ENCODE results near the gene CELF3.
"Not testable (repeated sequence)": the region's sequence is repeated elsewhere in the genome, so short reads cannot be mapped to it uniquely, and the experiment has no call there.

Gene CELF3
- 0 to 0.24 (median 0) reads per million in 18 experiments for total RNA-seq

- DNase-seq = no peak
These were observed at the start of gene CELF3 for GRCh38 chr1:151716771-151717631. CELF3 (minus strand) TSS chr1:151716803; CDS start chr1:151716020, 783 bp downstream.

- no peak for DNase-seq
These were observed 47.4 kb upstream of the CELF3 start for GRCh38 chr1:151763990-151764389.

DNA sequence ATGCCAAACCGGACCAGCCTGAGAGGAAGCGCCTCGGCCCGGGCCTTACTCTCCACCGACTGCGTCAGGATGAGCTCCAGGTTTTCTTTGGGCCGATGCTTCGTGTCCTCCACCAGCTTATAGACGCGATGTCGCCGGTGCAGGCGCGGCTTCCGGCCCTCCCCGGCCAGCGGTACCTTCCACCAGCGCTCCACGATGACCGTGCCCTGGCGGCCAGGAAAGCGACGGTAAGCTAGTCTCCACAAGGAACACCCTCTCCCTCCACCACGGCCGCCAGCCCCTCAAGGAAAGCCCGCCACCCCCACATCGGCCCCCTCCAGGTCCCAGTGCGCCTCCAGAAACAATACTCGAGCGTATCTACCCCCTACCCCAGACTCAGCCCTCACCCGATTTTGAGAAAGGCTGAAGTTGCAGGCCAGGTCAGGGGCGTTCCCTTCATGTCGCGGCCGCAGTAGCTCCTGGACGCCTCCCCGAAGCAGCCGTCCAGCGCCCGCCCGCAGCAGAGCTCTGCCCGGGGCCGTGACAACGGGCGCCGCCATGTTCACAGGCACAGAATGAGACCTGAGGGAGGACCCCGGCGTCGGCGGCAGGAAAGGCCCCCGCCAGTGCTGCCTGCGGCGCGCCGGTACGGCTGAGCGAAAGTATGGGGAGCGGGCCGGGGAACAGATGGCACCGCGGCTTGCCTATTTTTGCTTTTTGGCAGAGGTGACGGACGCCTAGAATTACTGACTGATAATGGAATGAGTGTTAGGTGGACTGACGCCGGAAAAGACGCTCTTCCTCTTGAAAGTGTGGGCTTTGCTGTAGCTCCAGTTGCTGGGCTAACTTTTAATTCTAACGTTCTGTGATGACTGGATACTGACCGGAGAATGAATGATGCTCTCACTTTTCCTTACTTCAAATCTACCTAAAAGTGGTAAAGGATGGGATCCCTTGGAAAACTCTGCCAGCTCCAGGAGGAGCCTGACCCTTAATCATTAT is 46.6 kb upstream of the CELF3 start, which contains the start of gene MRPL9:
Gene MRPL9 (minus strand): TSS at position 556 of the 981 bp plus-strand sequence. CDS start 17 bp downstream, at position 539.
- DNase-seq = peak; percentile 68 to 79

DNA sequence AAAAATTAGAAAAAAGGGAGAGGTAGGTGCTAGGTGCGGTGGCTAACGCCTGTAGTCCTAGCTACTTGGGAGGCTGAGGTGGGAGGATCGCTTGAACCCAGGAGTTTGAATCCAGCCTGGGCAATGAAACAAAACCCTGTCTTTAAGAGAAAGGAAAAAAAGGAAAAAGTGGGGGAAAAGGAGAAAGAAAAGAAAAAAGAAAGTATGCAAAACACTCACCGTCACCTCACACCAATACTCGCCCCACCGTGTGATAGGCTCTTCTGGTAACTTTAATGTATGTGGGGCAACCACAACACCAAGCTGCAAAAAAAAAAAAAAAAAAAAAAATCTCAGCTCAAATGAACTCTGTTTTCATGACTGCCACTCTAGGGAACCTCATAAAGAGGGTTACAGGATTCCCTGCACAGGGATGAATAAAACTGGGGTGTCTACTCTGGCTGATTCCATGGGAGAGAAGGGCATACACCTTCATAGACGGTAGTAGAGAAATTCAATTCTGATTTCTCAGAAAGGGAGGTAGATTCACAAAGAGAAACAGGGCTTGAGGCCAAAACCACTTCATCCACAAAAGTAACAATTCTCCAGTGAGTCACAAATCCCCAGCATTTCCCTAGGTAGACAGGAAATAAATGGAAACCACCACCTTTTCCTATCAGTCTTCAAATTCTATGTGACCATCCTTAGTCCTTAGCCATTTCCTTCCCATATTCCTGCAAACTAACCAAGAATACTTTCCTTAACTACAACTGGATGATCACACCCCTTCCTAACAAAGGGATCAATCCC is 44.2 kb upstream of the CELF3 start:
- no peak for DNase-seq

- DNase-seq = no peak
These were observed 42.6 kb upstream of the CELF3 start for GRCh38 chr1:151759241-151759640.

GRCh38 chr1:151756291-151756690 is 39.7 kb upstream of the CELF3 start:
- peak; percentile 35 to 42 for DNase-seq

DNA sequence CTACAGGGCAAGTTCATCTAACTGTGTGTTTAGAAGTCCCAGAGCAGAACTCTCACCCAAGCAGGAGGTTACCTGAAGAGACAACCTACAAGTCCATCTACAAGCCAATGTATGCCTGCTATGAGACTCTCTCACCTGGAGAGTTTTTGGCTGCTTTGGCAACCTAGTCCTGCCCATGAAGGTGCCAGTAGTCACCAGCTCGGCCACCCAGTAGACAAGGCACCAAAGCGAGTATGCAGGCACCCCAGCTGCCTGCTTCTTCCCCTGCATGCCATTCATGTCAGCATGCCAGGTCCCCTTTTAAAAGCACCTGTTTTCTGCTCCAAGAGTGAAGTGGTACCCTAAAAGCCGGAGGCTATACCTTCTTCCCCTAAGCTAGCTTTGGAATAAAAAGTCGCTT is 24.9 kb upstream of the CELF3 start:
- no peak for DNase-seq

DNA sequence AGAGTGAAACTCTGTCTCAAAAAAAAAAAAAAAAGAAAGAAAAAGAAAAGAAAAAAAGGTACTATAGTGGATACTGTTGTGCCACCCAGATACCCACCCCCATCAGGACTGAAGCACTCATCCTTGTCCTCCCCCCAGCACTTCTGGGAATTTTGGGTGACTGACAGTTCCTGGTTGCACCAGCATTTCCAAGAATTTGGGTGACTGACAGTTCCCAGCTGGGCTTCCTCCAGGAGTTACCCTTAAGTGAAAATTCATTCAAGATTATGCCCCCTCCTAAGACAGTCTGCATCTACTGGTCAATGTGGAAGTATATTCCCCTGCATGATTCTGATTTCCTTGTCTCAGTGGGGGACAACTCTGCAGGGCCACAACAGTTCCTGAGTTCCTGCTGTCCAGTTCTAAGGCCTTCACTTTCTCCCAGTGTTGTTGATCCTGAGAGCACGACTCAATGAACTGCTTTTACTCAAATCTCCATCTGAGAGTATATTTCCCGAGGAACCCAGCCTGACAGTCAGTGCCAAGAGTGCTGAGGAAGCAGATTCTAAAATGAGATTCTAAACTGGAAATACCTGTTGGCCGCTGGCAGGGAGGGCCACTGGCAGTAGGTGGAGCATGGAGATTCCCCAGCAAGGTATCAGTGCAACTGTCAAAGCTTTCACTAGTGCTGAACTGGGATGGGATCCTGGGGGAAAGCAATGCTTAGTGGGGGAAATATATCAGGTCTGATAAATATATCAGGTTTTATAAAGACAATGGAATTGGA is 23.2 kb upstream of the CELF3 start:
- DNase-seq = no peak

GRCh38 chr1:151737479-151737878 is 20.9 kb upstream of the CELF3 start:
- DNase-seq = no peak

GRCh38 chr1:151737026-151737425 is 20.4 kb upstream of the CELF3 start:
- peak in 1 of 2 donors; percentile 5 for DNase-seq

- not testable (repeated sequence) for DNase-seq
These were observed 17.4 kb upstream of the CELF3 start for GRCh38 chr1:151733995-151734394.

DNA sequence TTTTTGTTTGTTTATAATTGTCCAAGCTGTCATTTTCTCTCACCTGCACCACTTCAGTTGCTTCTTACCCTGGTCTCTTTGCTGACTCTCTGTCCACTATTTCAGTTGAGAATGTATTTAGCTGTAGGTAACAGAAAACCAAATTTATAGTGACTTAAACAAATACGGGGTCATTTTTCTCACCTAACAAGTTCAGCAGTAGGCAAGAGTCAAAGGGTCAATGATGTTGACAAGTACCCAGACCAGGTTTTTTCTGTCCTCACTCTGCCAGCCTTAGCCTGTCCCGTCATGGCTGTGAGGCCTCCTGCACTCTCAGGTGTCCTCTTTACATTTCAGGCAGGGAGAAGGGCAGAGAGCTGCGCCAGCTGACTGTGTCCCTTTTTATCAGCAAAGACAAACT is 16.5 kb upstream of the CELF3 start:
- DNase-seq = no peak

DNA sequence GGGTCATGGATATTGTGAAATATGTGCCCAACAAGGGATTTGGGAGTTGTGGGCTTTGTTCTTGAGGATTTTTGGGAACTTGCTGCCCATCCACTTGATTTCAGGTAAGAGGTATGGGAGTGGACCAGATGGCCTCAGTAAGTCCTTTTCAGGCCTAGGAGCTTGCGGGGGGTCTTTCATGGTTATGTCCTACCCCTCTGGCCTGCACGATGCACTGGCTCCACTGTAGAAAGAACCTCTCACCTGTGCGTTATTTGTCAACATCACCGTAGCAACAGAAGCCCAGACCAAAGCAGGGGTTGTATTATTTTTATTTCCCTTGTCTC is 13.3 kb upstream of the CELF3 start:
- no peak for DNase-seq

DNA sequence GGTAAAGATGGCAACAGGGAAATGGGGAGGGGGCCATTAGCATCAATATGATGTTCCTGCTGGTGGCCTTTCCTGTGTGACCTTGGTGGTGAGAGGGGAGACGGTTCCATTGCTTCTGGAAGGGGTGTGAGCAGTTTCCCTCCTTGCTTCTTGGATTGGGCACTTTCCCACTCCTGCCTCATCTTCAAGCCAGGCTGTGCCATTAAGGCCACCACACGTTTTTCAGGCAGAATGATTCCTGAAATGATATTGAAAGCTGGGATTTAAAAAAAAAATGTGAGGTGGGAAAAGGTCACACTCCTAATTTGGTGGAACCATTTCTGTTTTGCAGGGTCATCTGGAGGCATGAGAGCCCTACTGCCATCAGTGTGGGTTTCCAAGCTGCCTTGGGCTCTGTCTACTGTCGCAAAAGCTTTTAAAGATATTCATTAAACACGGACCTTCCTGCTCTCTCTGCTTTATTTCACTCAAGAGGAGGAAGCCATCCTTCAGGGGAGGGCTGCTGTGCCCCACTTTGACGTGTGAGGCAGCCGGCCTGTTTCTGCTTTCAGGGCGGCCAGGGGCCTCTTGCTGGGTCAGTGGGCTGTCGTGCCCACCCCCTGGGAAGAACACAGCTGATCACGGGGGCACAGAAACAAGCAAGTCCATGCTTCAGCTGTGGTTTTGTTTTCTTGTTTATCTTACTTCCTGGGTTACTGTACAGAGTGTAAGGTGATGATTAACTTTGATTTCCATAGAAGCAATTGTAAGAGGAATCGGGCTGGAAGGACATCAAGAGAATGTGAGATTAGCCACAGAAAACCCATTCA is 12.8 kb upstream of the CELF3 start:
- no peak for DNase-seq

DNA sequence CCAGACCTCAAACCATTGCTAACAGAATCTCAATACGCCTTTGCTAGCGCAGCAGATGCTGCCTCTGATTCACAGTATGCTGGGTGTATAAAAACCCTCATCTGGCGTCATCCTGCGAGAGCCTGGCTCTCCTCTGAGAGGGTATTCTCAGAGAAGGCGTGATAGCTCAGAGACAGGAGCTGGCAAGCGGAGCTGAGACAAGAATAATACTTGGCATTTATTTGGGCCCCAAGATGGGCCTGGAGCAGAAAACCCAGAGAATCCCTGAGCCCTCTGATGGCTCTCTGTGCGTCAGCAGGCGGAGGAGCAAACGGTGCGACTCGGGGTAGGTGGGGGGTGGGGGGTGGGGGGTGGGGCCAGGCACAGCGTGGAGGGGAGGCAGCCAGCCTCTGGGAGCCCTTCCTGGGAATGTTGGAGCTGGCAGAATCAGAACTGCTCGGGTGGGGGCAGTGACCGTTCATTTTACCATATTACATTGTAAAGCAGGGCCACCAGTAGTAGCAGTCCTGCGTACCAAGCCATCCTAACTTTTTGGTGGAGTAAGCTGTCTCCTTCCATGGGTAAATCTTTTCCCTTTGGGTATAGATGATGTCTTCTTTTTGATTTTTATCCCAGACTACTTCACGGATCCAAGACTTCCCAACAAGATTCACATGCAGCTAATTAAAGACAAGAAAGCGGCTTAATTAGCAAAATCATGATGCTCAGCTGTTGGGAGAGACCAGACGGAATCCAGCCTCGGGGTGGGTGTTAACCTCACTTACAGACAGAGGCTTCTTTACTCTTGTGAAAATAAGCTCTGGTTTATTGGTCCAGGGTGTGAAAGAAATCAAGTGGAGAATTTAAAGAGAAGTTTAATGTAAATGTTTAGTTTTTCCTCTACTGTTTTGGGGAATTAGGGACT is 11.8 kb upstream of the CELF3 start:
- DNase-seq = no peak

DNA sequence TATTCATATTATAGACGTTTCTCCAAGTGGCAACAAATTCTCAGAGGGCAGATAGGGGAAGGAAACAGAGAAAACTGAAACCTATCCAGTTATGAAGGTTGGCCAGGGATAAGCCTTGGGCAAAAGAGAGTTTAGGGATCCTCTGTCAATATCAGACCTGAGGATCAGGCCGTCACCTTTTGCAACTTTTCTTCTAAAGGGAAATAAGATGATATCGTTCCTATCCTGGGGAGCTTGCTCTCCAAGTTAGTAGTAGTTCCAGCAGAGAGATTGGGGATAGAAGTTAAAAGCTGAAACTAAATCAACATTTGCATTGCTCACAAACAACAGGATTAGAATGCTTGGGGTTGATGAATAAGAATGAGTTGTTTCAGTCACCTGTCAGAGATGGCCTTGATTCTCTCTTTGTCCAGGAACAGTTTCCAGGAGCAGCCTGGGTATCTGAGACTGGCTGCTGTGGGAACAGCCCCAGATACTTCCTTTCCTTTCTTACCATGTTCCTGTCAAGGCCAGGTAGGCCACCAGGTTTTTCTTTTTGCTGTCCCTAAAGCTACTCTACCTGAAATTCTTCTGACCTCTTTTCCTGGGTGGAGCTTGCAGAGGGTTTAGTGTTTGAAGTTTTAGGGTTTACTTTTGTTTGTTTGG is 7.2 kb upstream of the CELF3 start:
- DNase-seq = no peak

- DNase-seq = no peak
These were observed 5.3 kb upstream of the CELF3 start for GRCh38 chr1:151721788-151722510.
